Raji (cell line): ENCODE data around the gene FANCI.

Experiments used
- POLR2A ChIP-seq: IDR thresholded peaks from 2 replicates; pipeline ENCODE4 v1.6.1; 2011; ENCODE audit warnings: low read depth, low read length, control low read depth; ENCODE audit not compliant: insufficient read depth

Gene FANCI

DNA sequence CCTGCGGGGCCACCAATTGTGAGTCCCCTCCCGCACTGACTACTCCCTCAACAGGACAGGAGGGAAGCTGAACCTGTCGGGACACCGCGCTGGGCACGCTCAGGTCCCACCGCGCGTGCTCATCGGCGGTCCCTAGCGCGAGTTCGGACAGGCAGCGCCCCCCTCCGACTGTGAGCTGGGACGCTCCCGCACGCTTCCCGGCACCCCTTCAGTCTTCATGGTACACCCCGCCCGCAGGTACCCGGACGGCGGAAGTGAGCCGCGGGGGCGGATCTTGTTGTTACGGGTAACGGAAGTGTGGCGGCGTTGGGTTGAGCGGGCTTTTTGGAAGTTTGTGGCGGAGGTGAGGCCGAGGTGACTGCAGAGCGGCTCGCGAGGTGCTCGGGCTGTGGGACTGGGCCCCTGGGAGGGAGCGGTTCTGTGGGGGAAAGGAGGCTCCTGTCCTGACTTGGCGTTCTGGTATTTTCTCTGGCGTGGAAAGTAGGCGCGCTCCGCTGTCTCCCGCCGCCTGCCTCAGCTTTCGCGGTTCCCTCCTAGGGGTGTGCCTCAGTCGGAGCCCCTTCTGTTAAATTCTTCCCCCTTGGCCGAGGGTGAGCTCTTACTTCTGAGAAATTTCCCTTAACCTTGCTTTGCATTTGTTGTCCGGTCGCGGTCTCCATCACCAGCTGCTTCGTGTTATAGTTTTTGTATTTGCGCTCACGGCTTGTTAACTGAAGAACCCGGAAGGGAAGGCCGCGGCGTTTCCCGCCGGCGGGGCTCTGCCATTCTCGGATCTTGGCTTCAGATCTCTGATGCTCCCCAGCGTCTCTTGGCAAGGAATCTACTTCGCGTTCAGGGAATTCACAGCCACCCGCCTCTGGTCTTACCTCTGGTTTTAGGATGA lies at the start of gene FANCI:
FANCI (plus strand) TSS at position 289 of the 883 bp plus-strand sequence. CDS start 3,669 bp downstream, outside the sequence.
- peak; percentile 81 for TF ChIP-seq POLR2A

DNA sequence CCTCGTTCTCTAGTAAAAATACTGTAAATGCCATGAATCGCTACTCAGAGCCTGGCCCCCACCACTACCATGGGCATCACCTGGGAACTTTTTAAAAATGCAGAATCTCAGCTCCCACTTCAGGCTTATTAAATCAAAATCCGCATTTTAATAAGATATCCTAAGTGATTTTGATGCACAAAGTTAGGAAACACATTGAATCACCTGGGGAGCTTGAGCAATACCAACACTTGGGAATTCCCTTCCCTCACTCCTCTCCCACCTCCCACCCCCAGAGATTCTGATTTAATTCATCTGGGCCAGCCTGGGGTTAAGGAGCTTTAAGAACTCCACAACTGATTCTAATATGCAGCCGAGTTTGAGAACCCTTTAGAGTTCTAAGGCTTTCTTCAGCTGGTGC lies 49.2 kb upstream of the FANCI start:
- no peak for TF ChIP-seq POLR2A

DNA sequence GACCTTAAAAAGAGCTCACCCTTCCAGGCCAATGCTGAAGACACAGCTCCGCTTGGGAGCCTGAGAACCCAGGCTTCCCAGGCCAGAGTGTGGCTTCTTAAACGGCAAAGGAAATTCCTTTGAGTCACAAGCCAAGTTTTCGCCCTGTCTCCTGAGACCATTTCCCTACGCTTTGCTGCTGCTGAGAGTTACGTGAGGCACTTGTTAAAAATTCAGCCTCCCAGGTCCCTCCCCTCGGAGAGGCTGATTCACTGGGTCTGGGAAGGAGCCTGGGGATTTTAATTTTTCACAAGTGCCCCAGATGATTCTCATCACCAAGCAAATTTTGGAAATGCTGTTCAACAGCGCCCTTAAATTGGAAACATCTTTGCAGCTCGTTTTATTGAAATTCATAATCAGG lies 47.9 kb upstream of the FANCI start:
- no peak for TF ChIP-seq POLR2A

DNA sequence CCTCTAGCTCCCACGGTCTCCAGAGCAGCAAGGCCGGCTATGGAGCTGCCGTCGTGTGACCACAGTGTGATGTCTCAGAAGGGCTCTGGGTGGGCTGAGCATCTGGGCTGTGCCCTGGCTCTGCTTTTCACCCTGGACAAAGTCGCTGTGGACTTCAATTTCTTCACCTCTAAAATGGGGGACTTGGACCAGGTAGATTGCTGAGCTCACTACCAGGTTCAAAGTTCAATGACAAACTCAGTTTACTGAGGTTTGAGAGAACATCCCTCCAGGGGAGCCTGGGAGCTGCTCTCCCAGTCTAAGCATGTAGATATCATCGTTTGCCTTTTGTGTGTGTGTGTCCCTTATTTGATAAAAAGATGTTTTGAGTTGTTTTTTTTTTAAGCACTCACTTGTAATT lies 47.5 kb upstream of the FANCI start:
- TF ChIP-seq POLR2A = no peak

DNA sequence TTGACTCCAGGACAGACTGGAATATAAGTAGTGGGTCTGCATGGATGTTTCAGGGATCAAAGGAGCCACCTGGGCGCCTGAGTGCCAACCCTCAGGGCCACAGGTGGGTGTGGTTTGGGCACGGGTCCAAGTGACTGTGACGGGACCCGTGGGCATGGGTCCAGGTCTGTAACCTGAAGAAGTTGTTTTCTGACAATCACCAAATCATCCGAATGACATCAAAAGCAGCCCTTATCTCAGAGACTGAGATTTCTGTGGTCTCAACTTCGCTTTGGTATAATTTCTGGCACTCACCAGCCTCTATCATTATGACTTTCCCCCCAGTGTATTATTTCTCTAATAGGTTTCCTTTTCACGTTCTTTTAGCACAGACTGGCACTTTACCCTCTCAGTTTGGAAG lies 46.8 kb upstream of the FANCI start:
- no peak for TF ChIP-seq POLR2A

DNA sequence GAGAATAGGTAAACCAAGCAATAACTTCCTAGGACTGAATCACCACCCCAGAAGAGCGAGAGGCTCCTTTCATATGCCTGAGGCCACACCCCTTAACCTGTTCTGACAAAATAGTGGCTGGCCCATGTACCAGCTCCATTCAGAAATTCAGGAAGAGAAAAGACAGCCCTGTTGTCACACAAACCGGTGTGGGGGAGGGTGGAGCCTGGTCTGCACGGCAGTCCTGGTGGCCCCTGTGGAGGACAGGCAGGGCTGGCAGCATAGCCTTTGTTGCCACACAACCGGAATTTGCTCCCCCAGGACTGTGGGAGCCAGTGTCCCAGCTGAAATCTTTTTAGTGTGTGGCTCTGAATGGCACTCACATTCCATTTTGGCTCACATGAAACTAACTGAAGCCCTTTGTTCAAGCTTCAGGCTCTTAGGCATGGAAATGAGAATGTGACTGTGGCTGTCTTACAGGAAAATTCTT lies 46.2 kb upstream of the FANCI start:
- no peak for TF ChIP-seq POLR2A

DNA sequence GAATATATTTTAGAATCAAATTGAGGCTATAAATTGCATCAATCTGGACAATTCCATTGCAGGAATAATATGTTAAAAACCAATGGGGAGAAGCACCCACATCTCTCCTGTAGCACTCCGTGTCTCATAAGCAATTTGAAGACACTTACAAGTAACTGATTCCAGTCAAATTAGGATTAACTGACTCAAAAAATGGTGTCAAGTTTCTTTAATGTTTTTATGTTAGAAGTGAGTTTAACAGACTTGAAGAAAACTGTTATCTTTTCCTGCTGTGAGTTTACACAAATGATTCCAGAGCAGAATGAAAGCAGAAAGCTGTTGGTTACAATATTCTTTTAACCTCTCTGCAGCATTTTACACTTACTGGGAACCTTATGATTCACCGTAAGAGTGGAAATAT lies 45.6 kb upstream of the FANCI start:
- no peak for TF ChIP-seq POLR2A

DNA sequence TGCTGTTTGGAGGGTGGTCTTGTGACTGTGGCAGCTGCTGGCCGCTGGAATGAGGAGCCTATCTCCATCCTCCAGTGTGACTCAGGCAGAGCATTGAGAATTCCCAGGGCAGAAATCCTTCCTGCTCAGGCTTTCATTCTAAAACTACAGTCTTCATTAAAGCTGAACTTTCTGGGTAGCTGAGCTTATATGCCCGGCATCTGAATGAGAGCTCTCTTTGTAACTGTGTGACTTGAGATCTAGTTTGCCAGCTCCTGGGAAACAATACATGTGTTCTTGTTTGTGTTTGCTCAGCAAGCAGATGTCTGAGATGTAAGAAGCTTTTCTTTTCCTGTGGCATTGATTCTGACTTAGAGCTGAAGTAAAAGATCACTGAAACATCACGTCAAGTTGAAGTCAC lies 44.8 kb upstream of the FANCI start:
- no peak for TF ChIP-seq POLR2A

DNA sequence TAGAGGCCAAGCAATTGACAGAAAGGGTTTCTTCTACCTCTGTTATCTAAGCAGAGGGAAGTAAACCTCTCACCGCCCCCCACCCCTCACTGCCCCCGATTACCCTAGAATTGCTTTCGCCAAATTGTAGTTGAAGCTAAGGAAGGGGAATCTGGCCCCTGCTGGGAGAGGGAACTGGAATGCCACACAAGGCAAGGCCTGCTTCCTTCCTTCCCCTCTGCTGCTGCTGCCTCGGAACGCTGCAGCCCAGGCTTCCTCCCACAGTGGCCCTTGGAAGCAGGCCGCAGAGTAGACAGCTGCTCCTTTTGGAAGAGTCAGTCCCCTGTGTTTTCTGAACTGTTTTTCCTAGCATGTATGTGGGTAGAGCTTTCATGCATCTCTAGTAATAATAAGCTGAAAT lies 44.0 kb upstream of the FANCI start:
- TF ChIP-seq POLR2A = no peak

DNA sequence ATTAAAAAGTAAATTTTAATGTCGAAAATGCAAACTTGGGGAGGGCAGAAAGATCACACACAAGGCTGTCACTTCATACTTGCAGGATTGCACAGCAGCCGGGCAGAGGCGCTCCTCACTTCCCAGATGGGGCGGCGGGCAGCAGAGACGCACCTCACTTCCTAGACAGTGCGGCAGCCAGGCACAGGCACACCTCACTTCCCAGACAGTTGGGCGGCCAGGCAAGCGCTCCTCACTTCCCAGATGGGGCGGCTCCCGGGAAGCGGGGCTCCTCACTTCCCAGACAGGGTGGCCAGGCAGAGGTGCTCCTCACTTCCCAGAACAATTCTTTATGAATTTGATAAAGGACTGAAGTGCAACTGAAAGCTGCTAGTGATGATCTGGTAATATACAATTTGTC lies 43.6 kb upstream of the FANCI start:
- no peak for TF ChIP-seq POLR2A

DNA sequence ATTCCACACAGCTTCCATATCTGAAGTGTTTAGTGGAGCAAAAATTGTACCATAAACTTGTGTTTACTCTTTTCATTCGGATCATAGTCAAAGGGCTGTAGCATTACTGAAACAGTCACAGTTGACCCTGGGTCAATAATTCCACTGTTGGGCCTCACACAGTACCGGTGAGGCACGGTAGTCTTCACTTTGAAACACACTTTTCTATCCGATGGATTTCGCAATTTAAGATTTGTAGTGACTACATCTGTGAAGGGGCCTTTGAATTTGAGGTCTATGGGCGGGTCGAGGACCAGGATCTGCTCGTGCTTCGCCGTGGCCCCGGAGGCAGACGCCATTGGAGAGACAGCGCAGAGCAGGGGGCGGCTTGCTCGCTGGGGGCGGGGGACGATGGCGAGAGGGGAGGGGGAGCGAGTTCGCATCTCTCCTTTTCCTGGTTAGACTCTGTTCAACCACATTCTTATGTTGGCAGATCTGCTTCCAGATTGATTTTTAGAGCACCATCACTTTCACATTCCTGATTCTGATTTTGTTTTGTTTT lies 42.2 kb upstream of the FANCI start:
- TF ChIP-seq POLR2A = no peak

DNA sequence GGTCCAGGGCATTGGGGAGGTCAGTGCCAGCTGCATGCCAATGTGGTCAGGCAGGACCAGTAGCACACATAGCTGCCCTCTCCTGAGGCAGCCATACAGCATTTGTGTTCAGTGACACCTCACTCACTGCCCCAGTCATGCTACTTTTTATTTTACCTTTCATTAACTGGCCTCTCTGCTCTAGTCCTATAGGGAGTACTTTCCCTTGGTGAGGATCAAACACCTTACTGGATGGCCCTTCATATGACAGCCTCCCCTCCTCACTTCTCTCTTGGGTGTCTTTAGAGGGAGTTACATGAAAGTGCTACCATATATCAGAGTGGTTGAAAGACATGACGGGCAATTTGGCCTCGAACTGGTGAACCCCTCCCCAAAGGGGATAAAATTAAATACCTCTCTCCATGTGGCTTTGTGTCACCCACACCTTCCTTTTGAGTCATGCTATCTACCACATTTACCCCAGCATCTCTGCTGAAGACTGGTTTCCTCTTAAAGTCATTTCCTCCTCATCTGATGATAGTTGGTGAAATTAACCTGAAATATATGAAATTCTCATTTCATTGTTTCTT lies 40.0 kb upstream of the FANCI start:
- no peak for TF ChIP-seq POLR2A

DNA sequence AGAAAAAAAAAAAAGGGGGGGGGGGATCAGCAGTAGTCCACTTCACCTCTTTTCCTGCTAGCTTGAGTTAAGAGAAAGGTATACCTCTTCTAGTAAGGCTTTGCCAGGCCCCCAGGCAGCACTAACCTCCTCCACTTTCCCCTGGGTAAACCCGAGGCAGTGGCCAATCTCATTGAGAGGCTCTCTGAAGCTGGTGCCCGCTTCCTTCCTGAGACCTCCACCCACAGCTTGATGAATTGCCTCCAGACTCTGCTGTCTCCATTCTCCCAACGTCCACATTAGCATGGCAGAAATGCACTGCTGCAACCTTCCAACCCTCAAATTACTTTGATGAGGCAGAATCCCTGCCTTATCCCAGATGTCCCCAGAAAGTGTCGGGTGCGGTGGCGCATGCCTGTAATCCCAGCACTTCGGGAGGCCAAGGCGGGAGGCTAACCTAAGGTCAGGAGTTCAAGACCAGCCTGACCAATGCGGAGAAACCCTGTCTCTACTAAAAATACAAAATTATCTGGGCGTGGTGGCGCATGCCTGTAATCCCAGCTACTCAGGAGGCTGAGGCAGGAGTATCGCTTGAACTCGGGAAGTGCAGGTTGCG lies 37.7 kb upstream of the FANCI start:
- no peak for TF ChIP-seq POLR2A

DNA sequence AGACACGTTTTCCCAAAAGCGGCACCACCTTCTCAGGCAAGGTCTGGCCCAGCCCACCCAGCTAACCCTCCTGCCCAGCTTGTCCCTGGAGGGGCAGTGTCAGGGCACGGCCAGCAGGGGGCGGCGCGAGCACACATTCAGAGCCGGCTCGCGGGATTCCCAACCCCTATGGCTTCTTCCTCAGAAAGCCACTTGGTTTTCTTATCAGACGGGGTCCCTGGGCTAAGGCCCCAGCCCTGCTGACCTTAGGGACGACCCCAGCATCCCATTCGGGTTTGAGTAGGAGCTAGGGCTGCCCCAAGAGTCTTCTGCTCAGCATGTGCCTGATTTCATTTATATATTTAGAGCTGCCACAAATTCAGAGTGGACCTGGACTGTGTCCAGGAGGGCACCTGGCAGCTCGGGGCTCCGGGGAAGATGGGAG lies 36.9 kb upstream of the FANCI start:
- TF ChIP-seq POLR2A = no peak

DNA sequence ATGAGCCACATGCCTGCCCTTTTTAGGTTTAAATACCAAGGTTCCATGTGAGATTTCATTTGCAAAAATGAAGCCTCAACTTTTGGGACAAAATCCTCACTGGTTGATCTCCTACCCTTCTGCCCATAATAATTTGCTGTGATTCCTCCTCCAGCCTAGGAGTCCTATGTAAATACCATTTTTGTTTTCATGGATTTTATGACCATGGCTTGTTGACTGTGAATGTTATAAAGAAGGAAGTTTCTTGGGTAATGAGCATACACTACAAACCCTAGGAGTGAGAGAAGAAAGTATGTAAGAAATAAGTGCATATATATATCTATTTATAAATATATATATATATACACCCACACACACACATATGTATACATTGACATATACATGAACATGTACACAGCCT lies 35.5 kb upstream of the FANCI start:
- TF ChIP-seq POLR2A = no peak

DNA sequence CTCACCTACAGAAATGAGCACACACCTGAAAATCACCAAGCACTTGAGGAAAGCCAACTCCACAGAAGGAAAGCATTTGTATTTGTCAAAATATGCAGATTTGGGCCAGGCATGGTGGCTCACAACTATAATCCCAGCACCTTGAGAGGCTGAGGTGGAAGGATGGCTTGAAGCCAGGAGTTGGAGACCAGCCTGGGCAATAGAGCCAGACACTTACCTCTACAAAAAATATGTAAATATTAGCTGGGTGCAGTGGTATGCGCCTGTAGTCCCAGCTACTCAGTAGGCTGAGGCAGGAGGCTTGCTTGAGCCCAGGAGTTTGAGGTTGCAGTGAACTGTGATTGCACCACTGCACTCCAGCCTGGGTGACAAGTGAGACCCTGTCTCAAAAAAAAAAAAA lies 34.7 kb upstream of the FANCI start:
- no peak for TF ChIP-seq POLR2A
